Measurements from ENCODE around the gene MORN4. TPM values are rescaled to one million over a fixed set of nuclear protein-coding genes. Genes with fewer than 3 reads are reported as not detected.

MORN4 gene
- total RNA-seq, 4 donors from 2014 or later, result 3.7 to 8.2 (median 7.1) TPM

DNA sequence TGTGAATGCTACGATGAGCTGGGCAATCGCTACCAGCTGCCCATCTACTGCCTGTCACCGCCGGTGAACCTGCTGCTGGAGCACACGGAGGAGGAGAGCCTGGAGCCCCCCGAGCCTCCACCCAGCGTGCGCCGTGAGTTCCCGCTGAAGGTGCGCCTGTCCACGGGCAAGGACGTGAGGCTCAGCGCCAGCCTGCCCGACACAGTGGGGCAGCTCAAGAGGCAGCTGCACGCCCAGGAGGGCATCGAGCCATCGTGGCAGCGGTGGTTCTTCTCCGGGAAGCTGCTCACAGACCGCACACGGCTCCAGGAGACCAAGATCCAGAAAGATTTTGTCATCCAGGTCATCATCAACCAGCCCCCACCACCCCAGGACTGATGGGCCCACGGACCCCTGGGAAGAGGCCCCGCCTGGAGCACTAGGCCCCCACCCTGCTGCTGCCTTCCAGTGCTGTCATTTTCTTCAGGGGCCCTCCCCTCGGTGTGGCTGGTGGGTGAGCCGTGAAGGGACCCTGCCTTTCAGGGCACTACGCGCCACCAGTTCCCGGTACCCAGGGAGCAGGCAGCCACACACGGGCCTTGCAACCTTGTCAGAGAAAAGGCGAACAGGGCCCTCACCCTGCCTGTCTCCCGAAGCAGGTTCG lies 63.0 kb downstream of the MORN4 start:
- WGBS, 2 donors, result 90% methylated on average over 25 to 27 of the region's 33 CpGs
- TF ChIP-seq POLR2A (IDR thresholded peaks at IDR 0.05), result no peak
- TF ChIP-seq, protein P1, sequence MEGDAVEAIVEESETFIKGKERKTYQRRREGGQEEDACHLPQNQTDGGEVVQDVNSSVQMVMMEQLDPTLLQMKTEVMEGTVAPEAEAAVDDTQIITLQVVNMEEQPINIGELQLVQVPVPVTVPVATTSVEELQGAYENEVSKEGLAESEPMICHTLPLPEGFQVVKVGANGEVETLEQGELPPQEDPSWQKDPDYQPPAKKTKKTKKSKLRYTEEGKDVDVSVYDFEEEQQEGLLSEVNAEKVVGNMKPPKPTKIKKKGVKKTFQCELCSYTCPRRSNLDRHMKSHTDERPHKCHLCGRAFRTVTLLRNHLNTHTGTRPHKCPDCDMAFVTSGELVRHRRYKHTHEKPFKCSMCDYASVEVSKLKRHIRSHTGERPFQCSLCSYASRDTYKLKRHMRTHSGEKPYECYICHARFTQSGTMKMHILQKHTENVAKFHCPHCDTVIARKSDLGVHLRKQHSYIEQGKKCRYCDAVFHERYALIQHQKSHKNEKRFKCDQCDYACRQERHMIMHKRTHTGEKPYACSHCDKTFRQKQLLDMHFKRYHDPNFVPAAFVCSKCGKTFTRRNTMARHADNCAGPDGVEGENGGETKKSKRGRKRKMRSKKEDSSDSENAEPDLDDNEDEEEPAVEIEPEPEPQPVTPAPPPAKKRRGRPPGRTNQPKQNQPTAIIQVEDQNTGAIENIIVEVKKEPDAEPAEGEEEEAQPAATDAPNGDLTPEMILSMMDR (IDR thresholded peaks at IDR 0.05), result no peak
- TF ChIP-seq EP300 (IDR thresholded peaks at IDR 0.05), result no peak
- peaks cover 0 to 13% (median 4%) of the 10 kb centered on the region in 4 donors for H3K4me1 ChIP-seq
- H3K27me3 ChIP-seq, result no peaks in the 10 kb centered on the region
- H3K9me3 ChIP-seq, result no peaks in the 10 kb centered on the region
- no peak overlapping the region for H3K4me3 ChIP-seq
- H3K36me3 ChIP-seq, result peaks cover 0 to 41% (median 0%) of the 10 kb centered on the region in 3 donors
- no peak overlapping the region for H3K27ac ChIP-seq
- no peak for DNase-seq (ENCODE audit: low spot score in 2 of 2)

DNA sequence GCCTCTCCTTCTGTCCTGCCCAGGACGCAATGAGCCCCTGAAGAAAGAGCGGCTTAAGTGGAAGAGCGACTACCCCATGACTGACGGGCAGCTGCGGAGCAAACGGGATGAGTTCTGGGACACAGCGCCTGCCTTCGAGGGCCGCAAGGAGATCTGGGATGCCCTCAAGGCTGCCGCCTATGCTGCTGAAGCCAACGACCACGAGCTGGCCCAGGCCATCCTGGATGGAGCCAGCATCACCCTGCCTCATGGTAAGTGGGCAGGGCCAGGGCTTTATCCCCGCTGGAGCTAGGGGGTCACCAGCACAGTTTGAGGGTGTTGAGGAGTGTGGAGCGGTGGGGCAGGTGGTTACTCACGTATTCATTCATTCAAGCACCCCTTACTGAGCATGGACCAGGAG lies 65.4 kb downstream of the MORN4 start:
- no peak for DNase-seq (ENCODE audit: low spot score in 2 of 2)
- 91 to 92% methylated on average over 15 of the region's 15 CpGs for WGBS, 2 donors
- H3K9me3 ChIP-seq, result no peaks in the 10 kb centered on the region
- TF ChIP-seq EP300 (IDR thresholded peaks at IDR 0.05) (no peak), POLR2A (IDR thresholded peaks at IDR 0.05) (no peak)
- TF ChIP-seq, protein P1 (IDR thresholded peaks at IDR 0.05), result no peak
- no peak overlapping the region for H3K27ac ChIP-seq
- H3K36me3 ChIP-seq, result peaks cover 0 to 41% (median 0%) of the 10 kb centered on the region in 3 donors
- H3K4me3 ChIP-seq, result no peak overlapping the region
- peaks cover 0 to 10% (median 4%) of the 10 kb centered on the region in 4 donors for H3K4me1 ChIP-seq
- no peaks in the 10 kb centered on the region for H3K27me3 ChIP-seq

DNA sequence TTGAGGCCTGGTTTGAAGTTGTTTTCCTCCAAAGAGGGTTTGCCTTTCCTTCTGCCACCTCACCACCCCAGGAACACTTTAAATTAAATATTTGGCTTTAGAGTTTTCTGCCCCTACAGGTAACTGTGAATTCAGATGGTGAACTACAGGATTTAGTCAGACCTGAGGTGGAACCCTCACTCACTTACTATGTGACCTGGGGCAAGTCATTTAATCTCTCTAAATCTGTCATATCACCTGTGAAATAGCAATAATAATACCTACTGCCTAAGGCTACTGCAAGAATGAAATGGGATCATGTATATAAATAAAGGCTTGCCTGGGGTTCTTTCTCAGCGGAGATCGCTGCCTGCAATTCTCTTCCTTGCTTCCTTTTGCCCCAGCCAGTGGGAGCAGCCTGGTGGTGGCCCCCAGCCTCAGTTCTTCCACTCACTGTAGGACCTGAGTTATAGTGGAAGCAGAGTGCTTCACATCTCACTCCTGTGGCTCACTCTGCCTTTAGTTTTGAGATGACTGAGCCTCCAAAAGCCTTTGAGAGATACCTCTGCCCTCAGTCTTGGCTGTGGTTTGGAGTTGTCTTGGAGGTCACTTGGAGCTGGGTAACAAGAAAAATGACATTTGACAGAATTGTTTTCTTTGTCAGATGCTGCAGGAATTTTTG lies 66.8 kb downstream of the MORN4 start:
- H3K27ac ChIP-seq, result no peak overlapping the region
- no peaks in the 10 kb centered on the region for H3K27me3 ChIP-seq
- TF ChIP-seq, protein P1 (IDR thresholded peaks at IDR 0.05), result no peak
- no peak for TF ChIP-seq EP300 (IDR thresholded peaks at IDR 0.05)
- TF ChIP-seq POLR2A (IDR thresholded peaks at IDR 0.05), result no peak
- H3K9me3 ChIP-seq, result no peaks in the 10 kb centered on the region
- H3K36me3 ChIP-seq, result peaks cover 0 to 38% (median 0%) of the 10 kb centered on the region in 3 donors
- H3K4me1 ChIP-seq, result no peaks in the 10 kb centered on the region
- no peak overlapping the region for H3K4me3 ChIP-seq
- no peak for DNase-seq (ENCODE audit: low spot score in 2 of 2)
- 96 to 100% methylated on average over 2 of the region's 2 CpGs for WGBS, 2 donors

DNA sequence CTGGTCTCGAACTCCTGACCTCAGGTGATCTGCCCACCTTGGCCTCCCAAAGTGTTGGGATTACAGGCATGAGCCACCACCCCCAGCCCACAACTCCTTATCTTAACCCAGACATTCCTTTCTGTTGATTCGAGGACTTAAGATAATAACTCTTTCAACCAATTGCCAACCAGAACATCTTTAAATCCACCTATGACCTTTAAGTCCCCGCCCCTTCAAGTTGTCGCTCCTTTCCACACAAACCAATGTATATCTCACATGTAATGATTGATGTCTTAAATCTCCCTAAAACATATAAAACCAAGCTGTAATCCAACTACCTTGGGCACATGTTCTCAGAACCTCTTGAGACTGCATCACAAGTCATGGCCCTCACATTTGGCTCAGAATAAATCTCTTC lies 68.5 kb downstream of the MORN4 start:
- WGBS, 2 donors, result 85 to 94% methylated on average over 4 of the region's 4 CpGs
- Histone ChIP-seq H3K36me3 (peaks cover 0 to 21% (median 0%) of the 10 kb centered on the region in 3 donors), H3K9me3 (no peaks in the 10 kb centered on the region), H3K4me1 (no peaks in the 10 kb centered on the region), H3K27me3 (no peaks in the 10 kb centered on the region), H3K27ac (no peak overlapping the region), H3K4me3 (no peak overlapping the region)
- DNase-seq (ENCODE audit: low spot score in 2 of 2), result no peak
- TF ChIP-seq EP300 (IDR thresholded peaks at IDR 0.05) (no peak), POLR2A (IDR thresholded peaks at IDR 0.05) (no peak)
- TF ChIP-seq, protein P1 (IDR thresholded peaks at IDR 0.05), result no peak

Other genes starting within 250 kb of the MORN4 start
- gene RRP12, start 232.2 kb downstream of the MORN4 start, total RNA-seq, result 10 to 100 TPM; 14.7 to 50.7 (median 24.4) TPM
- 100 to 1,000 TPM; 142 to 166 (median 155) TPM for gene PGAM1, start 207.3 kb downstream of the MORN4 start, total RNA-seq
- gene EXOSC1, start 187.5 kb downstream of the MORN4 start, total RNA-seq, result 10 to 100 TPM; 21.6 to 40.8 (median 33.4) TPM
- gene ZDHHC16, start 187.3 kb downstream of the MORN4 start, total RNA-seq, result 10 to 100 TPM; 26.4 to 50.4 (median 36.0) TPM
- 10 to 100 TPM; 80.4 to 90.2 (median 88.4) TPM for gene MMS19, start 135.1 kb downstream of the MORN4 start, total RNA-seq
- 10 to 100 TPM in 3 of 4 donors, 1 to 10 TPM in 1; 9.4 to 17.1 (median 16.5) TPM for gene UBTD1, start 134.6 kb downstream of the MORN4 start, total RNA-seq
- 1 to 10 TPM in 1 of 4 donors, under 1 TPM in 1, not detected in 2; 0.22 to 1.0 TPM for gene ANKRD2, start 60.7 kb downstream of the MORN4 start, total RNA-seq
- gene HOGA1, start 49.1 kb downstream of the MORN4 start, total RNA-seq, result 10 to 100 TPM in 3 of 4 donors, 1 to 10 TPM in 1; 3.6 to 31.6 (median 25.3) TPM
- gene C10orf62, start 43.8 kb downstream of the MORN4 start, total RNA-seq, result 1 to 10 TPM; 1.1 to 1.7 (median 1.2) TPM
- gene PI4K2A, start 7.2 kb upstream of the MORN4 start, total RNA-seq, result 10 to 100 TPM; 17.0 to 29.1 (median 21.0) TPM
- gene AVPI1, start 53.7 kb upstream of the MORN4 start, total RNA-seq, result 100 to 1,000 TPM; 113 to 253 (median 170) TPM
- gene MARVELD1, start 80.2 kb upstream of the MORN4 start, total RNA-seq, result 10 to 100 TPM; 28.0 to 45.3 (median 42.2) TPM
- 10 to 100 TPM; 33.4 to 46.8 (median 42.7) TPM for gene ZFYVE27, start 103.6 kb upstream of the MORN4 start, total RNA-seq
- gene SFRP5, start 138.5 kb upstream of the MORN4 start, total RNA-seq, result 100 to 1,000 TPM; 183 to 530 (median 479) TPM
- 1 to 10 TPM in 3 of 4 donors, under 1 TPM in 1; 0.90 to 6.3 (median 4.8) TPM for gene GOLGA7B, start 216.3 kb upstream of the MORN4 start, total RNA-seq

Measured in tibial nerve (tissue), 4 donors.